Endodermal cell (in vitro differentiated cells): Measurements from ENCODE around the gene MAML1. TPM values are rescaled to one million over a fixed set of nuclear protein-coding genes. Genes with fewer than 3 reads are reported as not detected.

Experiments
- DNase-seq: peaks from one replicate; pipeline ENCODE4 v3.0.0-alpha.2; 2017
- H3K27ac ChIP-seq: 2 replicates; pipeline ENCODE4 v1.5.1; 2013; ENCODE audit warnings: mild to moderate bottlenecking, low read depth, low read length, moderate library complexity
- H3K27me3 ChIP-seq: 2 replicates; pipeline ENCODE4 v1.6.1; 2013; ENCODE audit warnings: mild to moderate bottlenecking, low read length, moderate library complexity; ENCODE audit not compliant: insufficient read depth, control insufficient read depth, poor library complexity, severe bottlenecking
- H3K36me3 ChIP-seq: 2 replicates; pipeline ENCODE4 v1.7.0; 2013; ENCODE audit warnings: mild to moderate bottlenecking, low read length, moderate library complexity; ENCODE audit not compliant: control insufficient read depth, insufficient read depth
- H3K4me1 ChIP-seq: one replicate; pipeline ENCODE4 v1.7.0; 2013; ENCODE audit warnings: low read length; ENCODE audit not compliant: control insufficient read depth, insufficient read depth
- H3K4me3 ChIP-seq: 2 replicates; pipeline ENCODE4 v1.5.1; 2013; ENCODE audit warnings: mild to moderate bottlenecking, low read length, moderate library complexity
- H3K9ac ChIP-seq: 2 replicates; pipeline ENCODE4 v1.6.1; 2013; ENCODE audit warnings: mild to moderate bottlenecking, low read length, moderate library complexity; ENCODE audit not compliant: poor library complexity, severe bottlenecking; ENCODE audit errors: extremely low read depth
- H3K9me3 ChIP-seq: 2 replicates; pipeline ENCODE4 v1.6.1; 2013; ENCODE audit warnings: mild to moderate bottlenecking, low read length, moderate library complexity; ENCODE audit not compliant: control insufficient read depth
- H3K27ac Mint-ChIP-seq: 2 replicates; pipeline ENCODE4 v1.8.0; 2020; ENCODE audit warnings: mixed read lengths
- H3K27me3 Mint-ChIP-seq: 2 replicates; pipeline ENCODE4 v1.8.0; 2021; ENCODE audit warnings: mild to moderate bottlenecking, mixed read lengths; ENCODE audit not compliant: insufficient read depth
- H3K36me3 Mint-ChIP-seq: 2 replicates; pipeline ENCODE4 v1.8.0; 2020; ENCODE audit warnings: low read depth, mixed read lengths
- H3K4me1 Mint-ChIP-seq: 2 replicates; pipeline ENCODE4 v1.8.0; 2020; ENCODE audit warnings: mixed read lengths
- H3K4me3 Mint-ChIP-seq: 2 replicates; pipeline ENCODE4 v1.8.0; 2020; ENCODE audit warnings: mild to moderate bottlenecking, moderate library complexity, mixed read lengths
- H3K9me3 Mint-ChIP-seq: 2 replicates; pipeline ENCODE4 v1.8.0; 2020; ENCODE audit warnings: mild to moderate bottlenecking, mixed read lengths
- whole genome bisulfite sequencing, 2 experiments: methylation state at CpG; one replicate each; pipeline versions ENCODE4 v1.1.5 to v1.1.7; 2013; ENCODE audit warnings: missing lambda C conversion rate in 2 of 2, mixed read lengths in 1 of 2; ENCODE audit not compliant: insufficient coverage in 1 of 2, insufficient read length in 1 of 2; 5-methylcytosine and 5-hydroxymethylcytosine counted together
- total RNA-seq, 2 donors: library from RNA; stranded (reverse); fragmentation: NEBNext Ultra II Directional in 1 of 2; extraction: Animal tissue kit (Norgen Biotek cat#: 25700) in 1 of 2; gene quantifications; 2 replicates in 1 of 2; 3 replicates in 1 of 2; pipeline ENCODE4 v1.2.1, GENCODE V29; 2021
- TF ChIP-seq, protein P1 (sequence below): fragments of 200-600 bp; sonication (generic); conservative IDR thresholded peaks from 2 replicates; pipeline ENCODE4 v1.5.0; 2021; ENCODE audit warnings: antibody characterized with exemption, mild to moderate bottlenecking

Gene MAML1
- total RNA-seq, 2 donors from 2014 or later: 38.9 to 41.4 TPM

DNA sequence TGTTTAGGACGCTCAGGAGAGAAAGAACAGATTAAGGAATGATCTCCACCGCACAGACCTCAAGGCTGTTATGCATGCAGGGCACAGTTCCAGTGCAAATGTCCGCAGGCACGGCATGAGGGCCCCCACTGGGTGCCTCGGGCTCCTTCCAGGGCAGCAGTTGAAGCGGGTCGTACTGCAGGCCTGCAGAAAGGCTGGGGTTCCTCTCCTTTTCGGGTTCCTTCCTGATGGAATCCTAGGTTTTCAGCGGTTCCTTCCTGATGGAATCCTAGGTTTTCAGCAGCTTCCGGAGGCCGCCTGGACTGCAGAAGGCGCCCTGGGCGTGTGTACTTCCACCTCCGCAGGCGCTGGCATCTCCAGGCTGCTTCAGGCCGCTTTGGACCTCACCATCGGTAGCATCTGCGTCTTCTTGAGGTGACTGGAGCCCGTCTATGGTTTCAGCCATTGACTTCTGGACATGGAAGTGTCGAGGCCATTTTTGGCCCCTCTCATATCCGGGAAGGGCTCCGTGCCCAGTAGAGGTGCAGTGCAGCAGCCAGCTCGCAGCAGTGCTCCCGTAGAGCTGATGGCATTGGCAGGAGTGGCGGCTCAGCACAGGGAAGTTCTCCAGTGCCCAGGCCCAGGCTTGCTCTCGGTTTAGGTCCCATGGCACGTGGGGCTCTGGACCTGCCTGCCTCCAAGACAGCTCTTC, 79.7 kb downstream of the MAML1 start:
- TF ChIP-seq, protein P1, sequence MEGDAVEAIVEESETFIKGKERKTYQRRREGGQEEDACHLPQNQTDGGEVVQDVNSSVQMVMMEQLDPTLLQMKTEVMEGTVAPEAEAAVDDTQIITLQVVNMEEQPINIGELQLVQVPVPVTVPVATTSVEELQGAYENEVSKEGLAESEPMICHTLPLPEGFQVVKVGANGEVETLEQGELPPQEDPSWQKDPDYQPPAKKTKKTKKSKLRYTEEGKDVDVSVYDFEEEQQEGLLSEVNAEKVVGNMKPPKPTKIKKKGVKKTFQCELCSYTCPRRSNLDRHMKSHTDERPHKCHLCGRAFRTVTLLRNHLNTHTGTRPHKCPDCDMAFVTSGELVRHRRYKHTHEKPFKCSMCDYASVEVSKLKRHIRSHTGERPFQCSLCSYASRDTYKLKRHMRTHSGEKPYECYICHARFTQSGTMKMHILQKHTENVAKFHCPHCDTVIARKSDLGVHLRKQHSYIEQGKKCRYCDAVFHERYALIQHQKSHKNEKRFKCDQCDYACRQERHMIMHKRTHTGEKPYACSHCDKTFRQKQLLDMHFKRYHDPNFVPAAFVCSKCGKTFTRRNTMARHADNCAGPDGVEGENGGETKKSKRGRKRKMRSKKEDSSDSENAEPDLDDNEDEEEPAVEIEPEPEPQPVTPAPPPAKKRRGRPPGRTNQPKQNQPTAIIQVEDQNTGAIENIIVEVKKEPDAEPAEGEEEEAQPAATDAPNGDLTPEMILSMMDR: no peak
- DNase-seq: no peak
- H3K4me1 ChIP-seq: peaks cover 2% of the 10 kb centered on the region
- Mint-ChIP-seq H3K27ac (no peak overlapping the region), H3K9me3 (no peaks in the 10 kb centered on the region), H3K36me3 (peaks cover 37% of the 10 kb centered on the region), H3K27me3 (peaks cover 4% of the 10 kb centered on the region), H3K4me3 (no peak overlapping the region), H3K4me1 (no peaks in the 10 kb centered on the region)
- no peaks in the 10 kb centered on the region for H3K9me3 ChIP-seq
- H3K36me3 ChIP-seq: peaks cover 39% of the 10 kb centered on the region
- WGBS, 2 experiments: 95 to 97% methylated on average over 22 to 27 of the region's 27 CpGs
- no peak overlapping the region for H3K9ac ChIP-seq
- no peaks in the 10 kb centered on the region for H3K27me3 ChIP-seq
- no peak overlapping the region for H3K4me3 ChIP-seq
- H3K27ac ChIP-seq: no peak overlapping the region

DNA sequence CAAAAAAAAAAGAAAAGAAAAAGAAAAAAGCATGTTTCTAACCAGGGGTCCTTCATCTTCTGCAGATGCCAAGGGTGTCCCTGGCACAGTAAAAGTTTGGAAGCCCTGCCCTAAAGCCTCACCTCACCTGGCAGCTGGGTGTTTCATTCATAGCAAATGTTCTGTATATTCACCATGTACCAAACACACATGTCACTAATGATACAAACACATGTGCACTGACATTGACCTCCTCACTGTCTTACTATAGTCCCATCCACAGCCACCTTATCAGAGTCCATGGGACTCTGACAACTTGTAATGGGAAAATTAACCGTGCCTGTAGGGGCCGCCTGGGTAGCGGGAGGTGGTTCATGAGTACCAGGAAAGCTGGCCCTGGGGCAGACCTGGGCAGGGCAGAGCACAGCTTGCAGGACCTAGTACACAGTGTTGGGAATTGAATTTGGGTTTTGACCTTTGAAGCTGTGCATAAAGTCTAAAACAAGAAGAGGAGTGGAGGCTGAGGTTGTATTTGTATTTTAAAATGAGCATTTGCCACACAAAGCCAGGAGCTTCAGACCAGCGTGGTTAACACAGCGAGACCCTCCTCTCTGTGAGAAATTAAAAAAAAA, 80.5 kb downstream of the MAML1 start:
- Histone ChIP-seq H3K36me3 (peaks cover 39% of the 10 kb centered on the region), H3K27ac (no peak overlapping the region), H3K4me1 (peaks cover 2% of the 10 kb centered on the region), H3K4me3 (no peak overlapping the region), H3K9me3 (no peaks in the 10 kb centered on the region), H3K9ac (no peak overlapping the region), H3K27me3 (no peaks in the 10 kb centered on the region)
- TF ChIP-seq, protein P1: no peak
- no peak overlapping the region for H3K4me3 Mint-ChIP-seq
- no peaks in the 10 kb centered on the region for H3K9me3 Mint-ChIP-seq
- peaks cover 3% of the 10 kb centered on the region for H3K4me1 Mint-ChIP-seq
- DNase-seq: no peak
- H3K36me3 Mint-ChIP-seq: peaks cover 37% of the 10 kb centered on the region
- WGBS, 2 experiments: 80 to 93% methylated on average over 4 to 5 of the region's 5 CpGs
- peaks cover 4% of the 10 kb centered on the region for H3K27me3 Mint-ChIP-seq
- H3K27ac Mint-ChIP-seq: no peak overlapping the region

DNA sequence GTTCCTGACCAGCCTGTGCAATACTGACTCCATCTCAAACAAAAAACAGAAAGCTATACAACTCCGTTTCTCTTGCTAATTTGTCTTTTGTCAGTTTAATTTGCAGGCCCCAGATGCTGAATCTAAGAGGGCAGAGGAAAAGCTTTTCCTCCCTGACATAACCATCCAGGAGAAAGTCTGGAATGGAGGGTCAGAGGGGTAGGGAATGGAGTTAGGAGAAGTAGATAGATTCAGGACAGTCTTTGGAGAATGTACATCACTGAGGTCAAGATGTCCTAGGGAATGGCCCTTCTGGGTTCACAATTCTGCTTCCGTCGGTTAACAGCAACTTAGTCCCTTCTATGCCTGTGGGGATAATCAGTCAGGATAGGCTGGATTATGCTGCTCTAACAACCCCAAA, 81.5 kb downstream of the MAML1 start:
- H3K27me3 ChIP-seq: no peaks in the 10 kb centered on the region
- H3K9ac ChIP-seq: no peak overlapping the region
- Mint-ChIP-seq H3K36me3 (peaks cover 37% of the 10 kb centered on the region), H3K27ac (peak overlapping the region; percentile 46), H3K27me3 (peaks cover 4% of the 10 kb centered on the region), H3K9me3 (no peaks in the 10 kb centered on the region), H3K4me1 (peaks cover 10% of the 10 kb centered on the region), H3K4me3 (no peak overlapping the region)
- TF ChIP-seq, protein P1: no peak
- H3K4me3 ChIP-seq: no peak overlapping the region
- no peaks in the 10 kb centered on the region for H3K9me3 ChIP-seq
- peaks cover 1% of the 10 kb centered on the region for H3K4me1 ChIP-seq
- DNase-seq: no peak
- H3K27ac ChIP-seq: no peak overlapping the region
- WGBS, 2 experiments: 81 to 90% methylated on average over 3 of the region's 3 CpGs
- H3K36me3 ChIP-seq: peaks cover 39% of the 10 kb centered on the region
